WTC11 (cell line): Measurements from ENCODE around the gene TNFRSF13B.

ENCODE experiments used
- AR ChIP-seq: fragments of 250-450 bp; sonication (Bioruptor Pico); IDR thresholded peaks from 2 replicates; pipeline ENCODE4 v1.9.0; 2021; ENCODE audit warnings: mild to moderate bottlenecking
- ATF3 ChIP-seq: sonication (generic); formaldehyde crosslinking; conservative IDR thresholded peaks from 2 replicates; pipeline ENCODE4 v1.8.1; 2022; ENCODE audit warnings: mild to moderate bottlenecking, missing genetic modification reagents
- CTCF ChIP-seq: fragments of 200-600 bp; IDR thresholded peaks from 2 replicates; pipeline ENCODE4 v1.8.0; 2022; ENCODE audit warnings: antibody characterized with exemption
- E2F1 ChIP-seq: sonication (generic); formaldehyde crosslinking; IDR thresholded peaks from 2 replicates; pipeline ENCODE4 v1.8.0; 2022; ENCODE audit warnings: mild to moderate bottlenecking, missing genetic modification reagents
- ERG ChIP-seq: fragments of 250-450 bp; sonication (Bioruptor Pico); IDR thresholded peaks from 2 replicates; pipeline ENCODE4 v1.8.0; 2021; ENCODE audit warnings: mild to moderate bottlenecking
- FOXP4 ChIP-seq: sonication (generic); formaldehyde crosslinking; IDR thresholded peaks from 2 replicates; pipeline ENCODE4 v1.8.0; 2022; ENCODE audit warnings: mild to moderate bottlenecking, missing genetic modification reagents
- HMGXB4 ChIP-seq: sonication (generic); formaldehyde crosslinking; IDR thresholded peaks from 2 replicates; pipeline ENCODE4 v1.8.1; 2023; ENCODE audit warnings: mild to moderate bottlenecking, moderate library complexity, missing genetic modification reagents
- MAX ChIP-seq: sonication (generic); formaldehyde crosslinking; IDR thresholded peaks from 2 replicates; pipeline ENCODE4 v1.8.0; 2022; ENCODE audit warnings: mild to moderate bottlenecking, missing genetic modification reagents
- NR1H2 ChIP-seq: sonication (generic); formaldehyde crosslinking; IDR thresholded peaks from 2 replicates; pipeline ENCODE4 v1.9.0; 2021; ENCODE audit warnings: mild to moderate bottlenecking, moderate library complexity, missing genetic modification reagents
- NR3C1 ChIP-seq: sonication (generic); formaldehyde crosslinking; conservative IDR thresholded peaks from 2 replicates; pipeline ENCODE4 v1.8.1; 2023; ENCODE audit warnings: low read depth, mild to moderate bottlenecking, missing genetic modification reagents
- STAT6 ChIP-seq: sonication (generic); formaldehyde crosslinking; conservative IDR thresholded peaks from 2 replicates; pipeline ENCODE4 v1.8.1; 2023; ENCODE audit warnings: mild to moderate bottlenecking, low read depth, missing genetic modification reagents, moderate library complexity
- USF2 ChIP-seq: sonication (generic); formaldehyde crosslinking; IDR thresholded peaks from 2 replicates; pipeline ENCODE4 v1.8.1; 2023; ENCODE audit warnings: mild to moderate bottlenecking, missing genetic modification reagents, moderate library complexity
- ZNF121 ChIP-seq: sonication (generic); formaldehyde crosslinking; IDR thresholded peaks from 2 replicates; pipeline ENCODE4 v1.8.0; 2023; ENCODE audit warnings: missing genetic modification reagents
- ZNF532 ChIP-seq: fragments of 250-450 bp; sonication (Bioruptor Pico); IDR thresholded peaks from 2 replicates; pipeline ENCODE4 v1.9.0; 2021; ENCODE audit warnings: mild to moderate bottlenecking, borderline replicate concordance

- no peak for TF ChIP-seq CTCF
- TF ChIP-seq MAX (CRISPR knock-in tag), result no peak
- TF ChIP-seq AR (CRISPR knock-in tag), result no peak
- TF ChIP-seq STAT6 (CRISPR knock-in tag), result no peak
- TF ChIP-seq ZNF532 (CRISPR knock-in tag), result no peak
- no peak for TF ChIP-seq ZNF121 (CRISPR knock-in tag)
- no peak for TF ChIP-seq ATF3
- TF ChIP-seq E2F1 (CRISPR knock-in tag), result no peak
- no peak for TF ChIP-seq FOXP4 (CRISPR knock-in tag)
- TF ChIP-seq HMGXB4 (CRISPR knock-in tag), result no peak
- TF ChIP-seq NR3C1 (CRISPR knock-in tag), result no peak
- no peak for TF ChIP-seq USF2 (CRISPR knock-in tag)
- no peak for TF ChIP-seq ERG (CRISPR knock-in tag)
- no peak for TF ChIP-seq NR1H2 (CRISPR knock-in tag)
These were observed 47.5 kb upstream of the TNFRSF13B start for GRCh38 chr17:17019430-17019762.
